Measurements from ENCODE around the gene PNRC2.
"Not testable (repeated sequence)": the region's sequence is repeated elsewhere in the genome, so short reads cannot be mapped to it uniquely, and the experiment has no call there.

PNRC2 gene

GRCh38 chr1:23992011-23992410 is 32.4 kb downstream of the PNRC2 start:
- not testable (repeated sequence) for H3K4me1 ChIP-seq (ENCODE audit: control insufficient read depth, insufficient read depth, low read length, unreplicated experiment); H3K79me2 ChIP-seq (ENCODE audit: control insufficient read depth, insufficient read depth, low read length, unreplicated experiment); H2AFZ ChIP-seq (ENCODE audit: low read length, unreplicated experiment); H3K36me3 ChIP-seq (ENCODE audit: insufficient read depth, low read length); H3K4me3 ChIP-seq (ENCODE audit: low read depth, low read length); H3K27ac ChIP-seq (ENCODE audit: low read depth, low read length); H3K27me3 ChIP-seq (ENCODE audit: insufficient read depth, low read length)

- H3K4me1 ChIP-seq (ENCODE audit: control insufficient read depth, insufficient read depth, low read length, unreplicated experiment), result peaks cover 6% of the 10 kb centered on the region
- H2AFZ ChIP-seq (ENCODE audit: low read length, unreplicated experiment), result no peak overlapping the region
- H3K27ac ChIP-seq (ENCODE audit: low read depth, low read length), result no peak overlapping the region
- H3K27me3 ChIP-seq (ENCODE audit: insufficient read depth, low read length), result no peaks in the 10 kb centered on the region
- no peaks in the 10 kb centered on the region for H3K79me2 ChIP-seq (ENCODE audit: control insufficient read depth, insufficient read depth, low read length, unreplicated experiment)
- H3K36me3 ChIP-seq (ENCODE audit: insufficient read depth, low read length), result no peaks in the 10 kb centered on the region
- no peak overlapping the region for H3K4me3 ChIP-seq (ENCODE audit: low read depth, low read length)
These were observed 35.8 kb downstream of the PNRC2 start for GRCh38 chr1:23995431-23995837.

- Histone ChIP-seq H3K36me3 (ENCODE audit: insufficient read depth, low read length) (no peaks in the 10 kb centered on the region), H3K27me3 (ENCODE audit: insufficient read depth, low read length) (no peaks in the 10 kb centered on the region), H3K27ac (ENCODE audit: low read depth, low read length) (no peak overlapping the region), H3K4me1 (ENCODE audit: control insufficient read depth, insufficient read depth, low read length, unreplicated experiment) (peaks cover 6% of the 10 kb centered on the region), H3K79me2 (ENCODE audit: control insufficient read depth, insufficient read depth, low read length, unreplicated experiment) (no peaks in the 10 kb centered on the region), H3K4me3 (ENCODE audit: low read depth, low read length) (no peak overlapping the region), H2AFZ (ENCODE audit: low read length, unreplicated experiment) (no peak overlapping the region)
These were observed 37.1 kb downstream of the PNRC2 start for GRCh38 chr1:23996700-23997229.

GRCh38 chr1:23997812-23998211 is 38.2 kb downstream of the PNRC2 start:
- no peaks in the 10 kb centered on the region for H3K79me2 ChIP-seq (ENCODE audit: control insufficient read depth, insufficient read depth, low read length, unreplicated experiment)
- H2AFZ ChIP-seq (ENCODE audit: low read length, unreplicated experiment), result no peak overlapping the region
- no peaks in the 10 kb centered on the region for H3K27me3 ChIP-seq (ENCODE audit: insufficient read depth, low read length)
- H3K4me3 ChIP-seq (ENCODE audit: low read depth, low read length), result no peak overlapping the region
- H3K36me3 ChIP-seq (ENCODE audit: insufficient read depth, low read length), result no peaks in the 10 kb centered on the region
- H3K4me1 ChIP-seq (ENCODE audit: control insufficient read depth, insufficient read depth, low read length, unreplicated experiment), result peaks cover 7% of the 10 kb centered on the region
- no peak overlapping the region for H3K27ac ChIP-seq (ENCODE audit: low read depth, low read length)

GRCh38 chr1:23999156-23999671 is 39.6 kb downstream of the PNRC2 start:
- Histone ChIP-seq H3K36me3 (ENCODE audit: insufficient read depth, low read length) (no peaks in the 10 kb centered on the region), H3K79me2 (ENCODE audit: control insufficient read depth, insufficient read depth, low read length, unreplicated experiment) (no peaks in the 10 kb centered on the region), H2AFZ (ENCODE audit: low read length, unreplicated experiment) (peak overlapping the region; percentile 46), H3K4me1 (ENCODE audit: control insufficient read depth, insufficient read depth, low read length, unreplicated experiment) (peaks cover 20% of the 10 kb centered on the region), H3K27me3 (ENCODE audit: insufficient read depth, low read length) (no peaks in the 10 kb centered on the region), H3K4me3 (ENCODE audit: low read depth, low read length) (no peak overlapping the region), H3K27ac (ENCODE audit: low read depth, low read length) (no peak overlapping the region)

DNA sequence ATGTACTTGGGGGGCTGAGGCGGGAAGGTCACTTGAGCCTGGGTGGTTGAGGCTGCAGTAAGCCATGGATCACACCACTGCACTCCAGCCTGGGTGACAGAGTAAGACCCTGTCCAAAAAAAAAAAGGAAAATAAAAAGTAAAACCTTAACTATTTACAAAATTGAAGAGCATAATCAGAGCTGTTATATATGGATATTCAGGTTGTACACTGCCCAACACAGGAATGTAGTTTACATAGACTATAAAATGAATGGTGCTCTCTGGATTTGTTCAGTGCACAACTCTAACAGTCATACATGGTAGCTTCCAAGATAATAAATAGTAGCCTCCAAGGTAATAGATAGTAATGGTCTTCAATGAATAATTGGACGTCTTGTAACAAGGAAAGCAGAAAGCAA is 43.1 kb downstream of the PNRC2 start:
- peaks cover 6% of the 10 kb centered on the region; the same call in 1 of the 2 replicates for H3K27me3 ChIP-seq (ENCODE audit: insufficient read depth, low read length)
- H3K4me1 ChIP-seq (ENCODE audit: control insufficient read depth, insufficient read depth, low read length, unreplicated experiment), result peaks cover 20% of the 10 kb centered on the region
- H2AFZ ChIP-seq (ENCODE audit: low read length, unreplicated experiment), result no peak overlapping the region
- no peak overlapping the region for H3K4me3 ChIP-seq (ENCODE audit: low read depth, low read length)
- H3K27ac ChIP-seq (ENCODE audit: low read depth, low read length), result no peak overlapping the region
- no peaks in the 10 kb centered on the region for H3K79me2 ChIP-seq (ENCODE audit: control insufficient read depth, insufficient read depth, low read length, unreplicated experiment)
- H3K36me3 ChIP-seq (ENCODE audit: insufficient read depth, low read length), result no peaks in the 10 kb centered on the region

- Histone ChIP-seq H3K27me3 (ENCODE audit: insufficient read depth, low read length) (peaks cover 6% of the 10 kb centered on the region; the same call in 1 of the 2 replicates), H3K4me3 (ENCODE audit: low read depth, low read length) (no peak overlapping the region), H2AFZ (ENCODE audit: low read length, unreplicated experiment) (no peak overlapping the region), H3K27ac (ENCODE audit: low read depth, low read length) (0 out of 2 replicates have a peak overlapping the region, but pooled peaks have one; percentile 4), H3K36me3 (ENCODE audit: insufficient read depth, low read length) (no peaks in the 10 kb centered on the region), H3K4me1 (ENCODE audit: control insufficient read depth, insufficient read depth, low read length, unreplicated experiment) (peaks cover 26% of the 10 kb centered on the region), H3K79me2 (ENCODE audit: control insufficient read depth, insufficient read depth, low read length, unreplicated experiment) (no peaks in the 10 kb centered on the region)
These were observed 43.8 kb downstream of the PNRC2 start for GRCh38 chr1:24003331-24003972.

- peaks cover 6% of the 10 kb centered on the region; the same call in 1 of the 2 replicates for H3K27me3 ChIP-seq (ENCODE audit: insufficient read depth, low read length)
- H3K27ac ChIP-seq (ENCODE audit: low read depth, low read length), result no peak overlapping the region
- H3K36me3 ChIP-seq (ENCODE audit: insufficient read depth, low read length), result no peaks in the 10 kb centered on the region
- H2AFZ ChIP-seq (ENCODE audit: low read length, unreplicated experiment), result no peak overlapping the region
- H3K4me3 ChIP-seq (ENCODE audit: low read depth, low read length), result no peak overlapping the region
- H3K79me2 ChIP-seq (ENCODE audit: control insufficient read depth, insufficient read depth, low read length, unreplicated experiment), result no peaks in the 10 kb centered on the region
- H3K4me1 ChIP-seq (ENCODE audit: control insufficient read depth, insufficient read depth, low read length, unreplicated experiment), result peaks cover 29% of the 10 kb centered on the region
These were observed 44.5 kb downstream of the PNRC2 start for GRCh38 chr1:24004132-24004531.

GRCh38 chr1:24005163-24005562 is 45.5 kb downstream of the PNRC2 start:
- no peak overlapping the region for H3K4me3 ChIP-seq (ENCODE audit: low read depth, low read length)
- no peaks in the 10 kb centered on the region for H3K36me3 ChIP-seq (ENCODE audit: insufficient read depth, low read length)
- peaks cover 36% of the 10 kb centered on the region for H3K4me1 ChIP-seq (ENCODE audit: control insufficient read depth, insufficient read depth, low read length, unreplicated experiment)
- H3K27ac ChIP-seq (ENCODE audit: low read depth, low read length), result no peak overlapping the region
- peaks cover 6% of the 10 kb centered on the region; the same call in 1 of the 2 replicates for H3K27me3 ChIP-seq (ENCODE audit: insufficient read depth, low read length)
- H3K79me2 ChIP-seq (ENCODE audit: control insufficient read depth, insufficient read depth, low read length, unreplicated experiment), result no peaks in the 10 kb centered on the region
- H2AFZ ChIP-seq (ENCODE audit: low read length, unreplicated experiment), result no peak overlapping the region

- H3K27me3 ChIP-seq (ENCODE audit: insufficient read depth, low read length), result peaks cover 6% of the 10 kb centered on the region; the same call in 1 of the 2 replicates
- H3K4me1 ChIP-seq (ENCODE audit: control insufficient read depth, insufficient read depth, low read length, unreplicated experiment), result peaks cover 42% of the 10 kb centered on the region
- no peaks in the 10 kb centered on the region for H3K36me3 ChIP-seq (ENCODE audit: insufficient read depth, low read length)
- no peaks in the 10 kb centered on the region for H3K79me2 ChIP-seq (ENCODE audit: control insufficient read depth, insufficient read depth, low read length, unreplicated experiment)
- no peak overlapping the region for H3K4me3 ChIP-seq (ENCODE audit: low read depth, low read length)
- no peak overlapping the region for H2AFZ ChIP-seq (ENCODE audit: low read length, unreplicated experiment)
- no peak overlapping the region for H3K27ac ChIP-seq (ENCODE audit: low read depth, low read length)
These were observed 47.5 kb downstream of the PNRC2 start for GRCh38 chr1:24007079-24007478.

- H3K4me3 ChIP-seq (ENCODE audit: low read depth, low read length); H2AFZ ChIP-seq (ENCODE audit: low read length, unreplicated experiment); H3K27ac ChIP-seq (ENCODE audit: low read depth, low read length); H3K79me2 ChIP-seq (ENCODE audit: control insufficient read depth, insufficient read depth, low read length, unreplicated experiment); H3K27me3 ChIP-seq (ENCODE audit: insufficient read depth, low read length); H3K36me3 ChIP-seq (ENCODE audit: insufficient read depth, low read length): not testable (repeated sequence)
- peaks cover 35% of the 10 kb centered on the region for H3K4me1 ChIP-seq (ENCODE audit: control insufficient read depth, insufficient read depth, low read length, unreplicated experiment)
These were observed 49.1 kb downstream of the PNRC2 start for GRCh38 chr1:24008574-24009184.
